ENCODE data around the gene CLCA4.
"Not testable (repeated sequence)": the region's sequence is repeated elsewhere in the genome, so short reads cannot be mapped to it uniquely, and the experiment has no call there.

Gene CLCA4

DNA sequence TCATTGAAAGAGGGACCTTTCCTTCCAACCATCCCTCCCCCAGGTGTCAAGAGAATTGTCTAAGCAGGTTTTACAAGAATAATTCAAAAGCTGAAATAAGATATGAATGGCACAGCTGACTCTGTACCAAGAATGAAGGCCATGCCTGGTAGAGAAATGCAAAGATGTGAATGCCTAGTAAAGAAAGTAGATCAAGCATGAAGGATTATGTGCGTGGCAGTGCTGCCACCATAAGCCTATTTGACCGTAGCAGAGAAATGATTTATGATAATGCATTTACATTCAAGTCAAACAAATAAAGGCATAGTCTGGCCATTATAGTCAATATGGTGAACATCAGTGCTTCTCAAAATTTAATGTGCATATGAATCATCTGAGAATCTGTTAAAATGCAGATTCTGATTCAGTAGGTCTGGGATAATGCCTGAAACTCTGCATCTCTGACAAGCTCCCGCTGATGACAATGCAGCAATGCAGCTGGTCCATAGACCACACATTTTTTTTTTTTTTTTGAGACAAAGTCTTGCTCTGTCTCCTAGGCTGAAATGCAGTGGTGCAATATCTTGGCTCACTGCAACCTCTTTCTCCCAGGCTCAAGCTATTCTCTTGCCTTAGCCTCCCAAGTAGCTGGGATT is 16.6 kb upstream of the CLCA4 start:
- DNase-seq = no peak

DNA sequence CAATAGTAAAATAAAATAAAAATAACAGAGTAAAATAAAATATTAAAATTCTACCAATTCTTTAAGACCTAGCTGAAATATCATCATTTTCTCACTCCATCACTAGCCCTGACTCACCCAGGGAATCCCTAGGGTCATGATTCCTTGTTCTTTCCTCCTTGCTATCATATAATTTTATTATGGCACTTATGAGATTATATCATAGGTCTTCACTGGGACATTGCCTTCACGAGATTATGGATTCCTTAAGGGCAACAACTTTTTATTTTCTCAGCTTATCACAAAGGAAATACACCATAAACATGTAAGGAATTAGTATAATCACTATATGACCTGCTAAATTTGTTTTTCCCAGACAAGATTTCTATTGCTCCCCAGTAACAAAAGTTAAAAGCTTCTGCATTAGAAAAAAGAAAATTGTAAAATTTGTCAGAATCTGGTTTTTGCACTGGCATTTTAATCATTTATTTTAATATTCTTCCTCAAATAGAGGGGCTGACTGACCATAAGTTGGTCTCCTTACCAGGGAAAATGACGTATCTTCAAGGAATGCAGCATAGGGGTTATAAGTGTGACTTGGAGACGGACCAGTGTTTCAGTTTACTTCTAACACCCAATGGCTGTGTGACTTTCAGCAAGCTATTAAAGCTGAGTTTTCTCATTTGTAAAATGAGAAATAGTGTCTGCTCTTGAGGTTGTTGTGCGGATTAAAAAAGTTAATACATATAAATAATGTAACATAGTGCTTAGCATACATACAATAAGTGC is 8.8 kb upstream of the CLCA4 start:
- DNase-seq = no peak

DNA sequence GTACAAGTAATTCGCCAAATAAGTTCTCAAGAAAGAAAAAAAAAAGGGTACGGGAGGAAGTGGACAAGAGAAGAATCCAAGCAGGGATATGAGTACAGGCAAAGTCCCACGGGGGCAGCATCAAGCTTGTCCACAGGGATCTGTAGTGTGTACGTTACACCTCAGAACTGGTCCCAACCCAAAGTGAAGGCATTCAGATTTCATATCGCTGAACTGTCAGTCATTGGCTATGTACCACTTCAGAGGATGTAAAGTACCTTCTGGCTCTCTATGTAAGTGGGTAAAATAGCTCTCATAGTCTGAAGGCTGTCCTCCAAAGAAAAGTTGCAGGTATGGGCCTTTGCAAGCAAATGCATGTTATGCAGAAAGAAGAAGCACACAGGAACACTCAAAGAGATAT is 8.1 kb upstream of the CLCA4 start:
- DNase-seq = no peak

DNA sequence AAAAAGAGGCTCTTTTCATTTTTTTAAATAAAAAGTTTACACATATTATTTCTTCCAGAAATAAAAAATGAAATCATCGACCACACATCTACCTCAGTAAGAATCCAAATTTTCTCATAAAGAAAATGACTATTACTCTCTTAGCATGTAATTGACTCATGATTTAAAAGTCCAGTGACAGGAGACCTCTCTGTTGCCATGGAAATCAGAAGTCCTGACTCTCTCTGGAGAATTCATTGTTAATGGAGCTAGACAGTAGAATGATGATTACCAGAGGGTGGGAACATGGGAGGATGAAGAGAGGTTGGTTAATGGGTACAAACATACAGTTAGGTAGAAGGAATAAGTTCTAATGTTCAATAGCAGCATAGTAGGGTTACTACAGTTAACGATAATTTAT is 5.0 kb upstream of the CLCA4 start:
- DNase-seq = peak; percentile 16

DNA sequence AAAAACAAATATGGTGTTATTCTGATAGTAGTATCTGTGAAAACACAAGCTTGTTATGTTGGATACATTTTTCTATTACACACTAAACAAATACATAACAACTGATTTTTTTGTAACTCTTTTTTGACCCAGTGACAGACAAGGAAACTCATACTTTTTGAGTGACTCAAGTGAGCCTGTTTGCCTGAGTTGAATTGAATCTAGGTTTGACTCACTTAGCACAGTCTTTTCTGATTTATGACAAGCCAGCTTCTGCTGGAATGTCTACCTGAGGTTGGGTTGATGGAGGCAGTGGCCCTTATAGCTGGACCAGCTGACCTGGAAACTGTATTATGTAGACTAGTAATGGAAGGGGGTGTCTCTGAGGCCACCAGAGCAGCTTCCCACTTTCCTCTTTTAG is 4.2 kb upstream of the CLCA4 start:
- no peak for DNase-seq

DNA sequence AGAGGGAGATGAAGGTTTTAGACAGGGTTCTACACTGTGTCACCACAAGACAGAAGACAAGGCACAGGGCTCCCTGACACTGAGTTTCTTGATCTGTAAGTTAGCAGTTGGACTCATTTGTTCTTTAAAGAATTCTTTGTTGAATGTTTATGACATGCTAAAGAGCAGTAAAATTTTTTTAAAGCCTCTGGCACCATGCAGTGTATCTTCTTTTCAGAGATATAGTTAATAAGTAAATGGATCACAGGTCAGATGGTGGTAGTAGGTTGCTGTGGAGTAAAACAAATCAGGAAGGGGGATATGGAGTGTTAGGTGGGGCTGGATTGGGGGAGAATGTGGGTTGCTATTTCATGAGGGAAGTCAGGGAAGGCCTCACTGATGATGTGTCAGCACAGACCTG is 2.0 kb downstream of the CLCA4 start:
- no peak for DNase-seq

DNA sequence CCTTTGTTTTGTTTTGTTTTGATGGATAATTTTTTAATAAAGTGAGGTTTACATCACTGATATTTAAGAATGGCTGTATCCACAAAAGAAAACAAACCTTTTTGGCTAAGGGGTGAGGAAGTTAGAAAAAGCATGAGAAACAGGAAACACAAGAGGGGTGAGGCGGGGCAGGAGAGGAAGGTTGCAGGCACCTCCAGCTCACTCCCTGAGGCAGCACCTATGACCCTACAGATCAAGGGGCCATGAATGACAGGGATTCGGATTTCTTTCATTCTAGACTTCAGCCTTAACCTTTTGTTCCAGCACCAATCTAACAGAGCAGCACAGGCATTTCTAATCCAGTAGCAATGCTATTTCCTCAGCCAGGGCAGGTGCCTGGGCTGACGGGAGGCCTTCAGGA is 4.4 kb downstream of the CLCA4 start:
- no peak for DNase-seq

DNA sequence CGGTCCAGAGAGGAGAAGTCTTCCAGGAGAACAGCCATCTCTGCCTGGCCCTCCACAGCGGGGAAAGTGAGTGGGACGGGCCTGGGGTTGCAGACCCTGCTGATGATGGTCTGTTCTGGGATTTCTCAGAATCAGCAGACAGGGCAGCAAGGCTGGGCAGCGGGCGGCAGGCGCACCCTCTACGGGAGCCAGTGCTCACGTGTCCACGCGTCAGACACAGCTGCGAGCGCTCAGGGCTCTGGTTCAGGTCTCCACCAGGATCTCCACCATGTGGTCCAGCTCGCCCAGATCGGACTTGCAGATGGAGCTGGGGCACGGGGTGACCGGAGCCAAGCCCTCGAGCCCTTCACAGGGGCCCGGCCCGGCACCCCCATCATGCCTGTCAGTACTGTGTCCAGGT is 5.5 kb downstream of the CLCA4 start:
- no peak for DNase-seq

DNA sequence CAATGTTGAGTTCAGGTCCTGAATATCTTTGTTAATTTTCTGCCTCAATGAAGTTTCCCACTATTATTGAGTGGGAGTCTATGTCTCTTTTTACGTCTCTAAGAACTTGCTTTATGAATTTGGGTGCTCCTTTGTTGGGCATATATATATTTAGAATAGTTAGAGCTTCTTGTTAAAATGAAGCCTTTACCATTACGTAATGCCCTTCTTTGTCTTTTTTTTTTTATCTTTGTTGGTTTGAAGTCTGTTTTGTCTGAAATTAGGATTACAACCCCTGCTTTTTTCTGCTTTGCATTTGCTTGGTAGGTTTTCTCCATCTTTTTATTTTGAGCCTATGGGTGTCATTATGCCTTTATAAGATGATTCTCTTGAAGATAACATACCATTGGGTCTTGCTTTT is 10.9 kb downstream of the CLCA4 start:
- DNase-seq = no peak

DNA sequence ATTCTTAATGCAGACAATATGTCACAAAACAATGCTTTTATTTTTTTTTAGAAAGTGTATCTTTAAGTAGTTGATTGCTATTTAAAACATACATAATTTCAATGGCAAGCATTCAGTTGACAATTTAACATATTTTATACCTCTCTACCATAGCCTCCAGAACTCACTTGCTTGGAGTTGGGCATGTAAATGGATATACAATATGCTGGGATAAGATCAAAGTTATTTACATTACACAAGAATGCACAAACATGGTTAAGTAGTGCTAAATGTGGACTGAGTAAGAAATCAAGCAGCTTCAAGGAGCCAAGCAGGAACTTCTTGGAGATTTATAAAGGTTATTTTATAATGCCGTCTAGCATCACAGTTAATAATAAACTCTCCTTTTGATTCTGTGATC is 17.0 kb downstream of the CLCA4 start:
- DNase-seq = no peak

DNA sequence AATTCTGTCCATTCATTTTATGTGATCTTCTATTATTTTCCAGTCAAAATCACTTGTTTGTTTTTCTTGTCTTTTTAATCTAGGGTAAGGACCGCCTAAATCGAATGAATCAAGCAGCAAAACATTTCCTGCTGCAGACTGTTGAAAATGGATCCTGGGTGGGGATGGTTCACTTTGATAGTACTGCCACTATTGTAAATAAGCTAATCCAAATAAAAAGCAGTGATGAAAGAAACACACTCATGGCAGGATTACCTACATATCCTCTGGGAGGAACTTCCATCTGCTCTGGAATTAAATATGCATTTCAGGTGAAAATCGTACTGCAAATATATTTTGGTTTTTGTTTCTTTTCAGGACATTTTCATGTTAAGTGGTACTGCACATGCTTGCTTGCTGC is 20.5 kb downstream of the CLCA4 start:
- DNase-seq = no peak

DNA sequence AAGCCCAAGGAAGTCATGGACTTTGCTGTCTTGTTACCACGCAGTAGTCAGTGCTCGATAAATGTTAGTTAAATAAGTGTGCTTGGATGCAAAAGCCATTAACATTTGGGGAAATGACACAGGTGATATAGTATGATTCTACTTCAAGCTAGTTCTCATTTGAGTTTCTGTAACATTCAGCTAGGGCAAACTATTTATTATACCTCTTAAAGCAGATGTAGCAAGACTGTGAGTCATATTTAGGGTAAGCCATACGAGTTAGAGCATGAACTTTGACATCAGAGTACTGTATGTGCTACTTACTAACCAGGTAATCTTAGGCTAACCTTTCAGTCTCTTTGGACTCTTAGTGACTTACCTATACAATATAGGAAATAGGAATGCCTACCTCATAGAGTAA is 21.0 kb downstream of the CLCA4 start:
- no peak for DNase-seq

DNA sequence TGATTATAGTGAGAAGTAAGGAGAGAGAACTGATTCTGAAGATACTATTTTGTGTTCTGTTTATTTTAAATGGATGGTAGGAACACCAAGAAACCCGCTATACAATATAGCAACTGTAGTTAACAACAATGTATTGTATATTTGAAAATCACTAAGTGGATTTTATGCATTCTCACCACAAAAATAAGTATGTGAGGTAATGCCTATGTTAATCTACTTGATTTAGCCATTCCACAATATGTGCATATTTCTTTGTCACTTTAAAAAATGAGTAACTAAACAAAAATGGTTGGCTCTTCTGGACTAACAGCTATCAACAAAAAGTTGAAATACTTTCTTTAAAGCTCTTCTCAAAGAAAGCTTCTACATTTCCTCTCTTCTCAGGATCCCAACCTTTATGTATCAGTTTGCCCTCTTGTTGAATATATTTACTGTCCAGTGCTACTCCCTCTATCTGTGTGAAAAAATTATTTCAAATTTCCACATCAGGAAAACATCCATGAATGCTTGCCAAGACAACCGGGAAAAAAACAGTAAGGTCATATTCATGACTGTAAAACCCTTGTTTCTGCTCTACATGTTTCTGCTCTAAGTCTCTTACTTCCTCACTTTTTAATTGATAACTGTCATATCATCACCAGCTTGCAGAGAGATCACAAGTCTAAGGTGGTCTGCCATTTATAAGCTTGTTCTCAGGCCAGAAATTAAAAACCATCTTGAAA is 27.0 kb downstream of the CLCA4 start:
- no peak for DNase-seq

DNA sequence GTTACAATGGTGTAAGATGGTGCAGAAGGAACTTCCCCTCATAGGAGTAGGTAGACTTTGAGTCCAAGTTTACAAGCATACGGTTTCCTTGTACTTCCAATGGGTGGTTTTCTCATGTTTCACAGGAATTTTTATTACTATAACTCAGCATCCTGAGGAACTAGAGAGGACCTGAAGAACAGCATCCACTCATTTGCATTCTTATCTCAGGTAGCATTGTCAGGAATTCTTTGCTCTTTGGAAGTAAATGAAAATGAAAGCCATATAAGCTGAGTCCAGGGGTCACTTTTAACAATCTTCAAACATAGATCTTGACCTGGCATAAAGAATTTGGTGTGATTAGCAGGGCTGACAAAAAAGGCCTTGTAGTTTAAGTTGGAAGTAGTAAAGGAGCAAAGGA is 34.4 kb downstream of the CLCA4 start:
- DNase-seq = no peak

DNA sequence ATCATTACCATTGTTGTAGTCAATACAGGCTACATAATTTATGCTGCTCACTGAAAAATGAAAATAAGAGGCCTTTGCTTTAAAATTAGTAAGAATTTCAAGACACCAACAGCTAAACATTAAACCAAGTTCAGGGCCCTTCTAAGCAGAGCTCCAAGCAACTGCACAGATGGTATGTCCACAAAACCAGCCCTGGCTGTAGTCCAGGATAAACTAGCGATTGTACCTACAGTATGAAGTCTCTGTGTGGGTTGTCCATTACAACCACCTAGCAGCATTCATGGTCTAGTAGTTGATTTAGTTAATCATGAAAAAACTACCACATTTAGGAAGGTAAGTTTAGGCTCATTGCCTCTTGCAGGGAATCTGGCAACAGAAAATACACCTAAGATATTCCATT is 35.3 kb downstream of the CLCA4 start:
- DNase-seq = no peak

DNA sequence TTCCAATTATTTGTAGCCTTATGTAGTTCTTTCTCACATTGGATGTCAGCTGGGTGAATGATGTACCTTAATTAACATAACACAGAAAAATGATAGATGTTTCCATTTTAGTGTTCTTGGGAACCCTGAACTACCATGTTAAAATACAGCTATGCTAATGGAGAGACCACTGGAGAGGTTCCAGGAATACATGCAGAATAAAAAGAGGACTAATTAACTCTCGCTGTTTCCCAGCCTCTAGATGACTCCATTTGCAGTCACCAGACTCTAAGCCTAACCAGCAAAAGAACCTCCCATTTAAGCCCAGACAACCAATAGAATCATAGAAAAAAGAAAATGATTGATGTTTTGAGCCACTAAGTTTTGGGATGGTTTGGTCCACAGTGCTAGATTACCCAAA is 36.2 kb downstream of the CLCA4 start:
- DNase-seq = no peak

DNA sequence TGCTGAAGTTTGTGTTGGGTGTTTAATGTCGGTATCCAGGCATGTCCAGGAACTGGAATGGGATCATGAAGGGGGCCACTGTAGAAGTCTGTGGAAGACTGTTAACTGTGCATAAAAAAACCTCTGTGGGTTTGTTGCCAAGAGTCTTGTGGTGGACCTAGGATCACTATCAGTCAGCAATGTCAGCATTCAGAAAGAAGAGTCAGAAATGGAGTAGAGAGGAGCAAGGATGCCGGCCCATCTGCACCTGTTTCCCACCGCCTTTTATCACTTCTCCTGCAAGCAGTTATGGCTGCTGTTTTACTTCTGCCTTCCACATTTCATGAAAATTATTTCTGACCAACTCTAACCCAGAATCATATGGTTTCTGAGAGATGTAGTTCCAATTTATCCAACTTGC is 36.7 kb downstream of the CLCA4 start:
- no peak for DNase-seq

DNA sequence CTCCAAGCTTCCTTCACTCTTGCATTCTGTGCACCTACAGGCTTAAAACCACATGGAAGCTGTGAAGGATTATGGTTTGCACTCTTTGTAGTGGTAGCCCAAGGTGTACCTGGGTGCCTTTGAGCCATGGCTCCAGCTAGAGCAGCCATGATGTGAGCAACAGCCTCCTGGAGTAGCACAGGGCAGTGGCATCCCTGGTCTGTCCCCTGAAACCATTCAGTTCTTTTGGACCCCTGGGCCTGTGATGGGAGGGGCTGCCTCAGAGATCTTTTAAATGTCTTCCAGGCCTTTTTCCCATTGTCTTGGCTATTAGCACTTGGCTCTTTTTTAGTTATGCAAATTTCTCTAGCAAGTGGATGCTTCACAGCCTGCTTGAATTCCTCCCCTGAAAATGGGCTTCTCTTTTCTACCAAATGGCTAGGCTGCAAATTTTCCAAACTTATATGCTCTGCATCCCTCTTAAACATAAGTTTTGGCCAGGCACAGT is 47.4 kb downstream of the CLCA4 start:
- no peak for DNase-seq

DNA sequence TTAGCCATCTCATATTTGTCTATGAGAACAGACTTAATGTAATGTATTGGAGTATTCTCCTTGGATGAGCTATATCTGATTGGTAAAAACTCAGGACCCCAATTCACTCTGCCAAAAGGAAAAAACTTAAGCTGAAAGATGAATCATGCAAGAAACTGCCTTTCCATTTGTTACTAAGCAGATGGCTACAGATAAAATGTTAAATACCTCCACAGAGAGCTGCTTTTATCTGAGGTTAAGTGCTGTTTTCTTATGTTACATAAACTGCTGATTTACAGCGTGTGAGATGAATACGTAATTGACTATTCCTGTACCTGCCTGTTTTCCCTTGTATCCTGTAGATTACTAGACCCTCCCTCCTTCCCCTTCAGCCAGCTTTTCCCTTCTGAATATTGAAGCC is 49.3 kb downstream of the CLCA4 start:
- DNase-seq = no peak

DNA sequence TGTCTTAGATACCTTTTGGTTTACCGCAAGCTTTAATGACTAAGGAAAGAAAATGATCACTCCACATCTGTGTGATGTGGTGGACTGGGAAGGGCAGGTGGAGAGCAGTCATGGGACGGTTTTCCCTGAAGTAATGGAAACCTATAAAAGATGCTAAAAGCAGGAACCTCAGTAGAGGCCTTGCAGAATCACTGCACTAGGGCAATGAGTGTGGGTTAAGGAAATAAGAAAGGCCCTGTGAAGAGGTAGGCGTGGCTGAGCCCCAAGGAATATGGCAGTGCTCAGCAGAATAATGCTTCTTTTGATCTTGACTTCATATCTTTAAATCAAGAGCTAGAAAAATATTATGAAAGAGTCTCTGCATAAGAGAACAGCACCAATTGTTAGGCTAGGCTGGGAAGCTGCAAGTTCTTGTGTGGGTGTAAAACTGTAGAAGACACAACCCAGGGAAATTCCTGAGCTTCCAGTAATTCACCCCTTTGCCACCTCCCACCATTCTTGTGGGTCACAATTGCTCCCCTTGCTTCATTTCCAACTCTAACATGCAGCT is 49.9 kb downstream of the CLCA4 start:
- no peak for DNase-seq

DNA sequence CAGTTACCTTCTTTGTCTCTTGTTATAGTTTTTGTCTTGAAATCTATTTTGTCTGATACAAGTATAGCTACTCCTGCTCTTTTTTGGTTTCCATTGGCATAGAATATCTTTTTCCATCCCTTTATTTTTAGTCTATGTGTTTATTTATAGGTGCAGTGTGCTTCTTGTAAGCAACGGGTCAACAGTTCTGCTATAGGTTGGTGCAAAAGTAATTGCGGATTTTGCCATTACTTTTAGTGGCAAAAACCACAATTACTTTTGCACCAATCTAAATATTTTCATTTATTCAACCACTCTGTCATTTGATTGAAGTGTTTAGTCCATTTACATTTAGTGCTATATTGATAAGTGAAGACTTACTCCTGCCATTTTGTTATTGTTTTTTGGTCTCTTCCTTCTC is 59.2 kb downstream of the CLCA4 start:
- not testable (repeated sequence) for DNase-seq

DNA sequence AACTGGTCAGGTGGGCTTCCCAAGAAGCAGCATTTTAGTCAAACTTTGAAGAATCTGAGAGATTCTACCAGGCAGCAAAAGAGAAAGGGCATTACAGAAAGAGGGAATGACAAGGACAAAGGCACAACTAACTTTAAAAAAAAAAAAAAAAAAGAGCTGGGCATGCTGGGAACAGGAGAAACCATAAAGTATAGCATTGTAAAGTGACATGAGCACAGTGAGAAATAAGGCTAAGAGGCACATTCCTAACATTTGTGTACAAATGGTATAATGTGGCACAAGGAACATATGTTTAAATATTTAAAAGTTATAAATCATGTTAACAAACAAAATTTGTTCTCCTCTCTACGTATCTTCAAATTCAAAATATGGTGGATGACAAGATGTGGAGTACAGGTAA is 69.6 kb downstream of the CLCA4 start:
- no peak for DNase-seq

DNA sequence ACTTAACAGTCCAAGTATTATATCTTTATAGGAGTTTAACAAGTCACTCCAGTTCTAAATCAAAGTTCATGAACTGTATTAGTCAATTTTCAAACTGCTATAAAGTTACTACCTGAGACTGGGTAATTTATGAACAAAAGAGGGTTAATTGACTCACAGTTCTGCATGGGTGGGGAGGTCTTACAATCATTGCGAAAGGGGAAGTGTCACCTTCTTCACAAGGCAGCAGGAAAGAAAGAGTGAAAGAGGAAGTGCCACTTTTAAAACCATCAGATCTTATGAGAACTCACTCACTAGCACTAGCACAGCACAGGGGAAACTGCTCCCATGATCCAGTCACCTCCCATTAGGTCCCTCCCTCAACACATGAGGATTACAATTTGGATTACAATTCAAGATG is 70.0 kb downstream of the CLCA4 start:
- no peak for DNase-seq

DNA sequence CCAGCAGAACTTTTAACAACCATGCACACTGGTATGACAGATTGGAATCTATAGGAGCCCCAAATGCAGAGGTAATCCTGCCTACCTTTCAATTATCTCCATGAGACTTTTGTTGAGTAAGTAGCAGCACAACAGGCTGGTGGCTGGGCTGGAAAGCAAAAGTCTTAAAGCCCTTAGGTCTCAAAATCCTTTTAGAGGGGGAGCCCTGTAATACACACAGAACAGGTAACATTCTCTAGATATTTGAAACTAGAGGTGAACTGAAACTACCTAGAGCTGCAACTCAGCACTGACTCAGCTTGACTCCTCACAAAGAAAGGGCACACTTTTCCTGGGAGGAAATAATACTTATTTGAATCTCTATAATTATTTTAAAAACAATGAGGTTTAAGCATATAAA is 71.5 kb downstream of the CLCA4 start:
- DNase-seq = no peak
